ENCODE data around the gene FRAT2.

DNA sequence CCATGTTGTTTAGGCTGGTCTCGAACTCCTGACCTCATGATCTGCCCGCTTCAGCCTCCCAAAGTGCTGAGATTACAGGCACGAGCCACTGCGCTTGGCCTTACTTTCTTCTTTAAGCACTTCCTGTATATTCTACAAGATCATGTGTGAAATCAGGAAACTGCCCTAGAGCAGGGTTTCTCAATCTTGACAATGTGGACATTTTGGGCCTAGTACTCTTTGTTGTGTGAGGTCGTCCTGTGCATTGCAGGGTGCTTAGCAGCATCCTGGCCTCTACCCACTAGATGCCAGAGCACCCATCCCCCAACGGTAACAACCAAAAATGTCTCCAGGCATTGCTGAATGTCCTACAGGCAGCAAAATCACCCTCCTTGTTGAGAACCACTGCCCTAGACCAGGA lies 41.9 kb upstream of the FRAT2 start:
- TF ChIP-seq POLR2AphosphoS5 (IDR thresholded peaks at IDR 0.05; ENCODE audit: low read depth, low read length) = no peak
- TF ChIP-seq, protein P1, sequence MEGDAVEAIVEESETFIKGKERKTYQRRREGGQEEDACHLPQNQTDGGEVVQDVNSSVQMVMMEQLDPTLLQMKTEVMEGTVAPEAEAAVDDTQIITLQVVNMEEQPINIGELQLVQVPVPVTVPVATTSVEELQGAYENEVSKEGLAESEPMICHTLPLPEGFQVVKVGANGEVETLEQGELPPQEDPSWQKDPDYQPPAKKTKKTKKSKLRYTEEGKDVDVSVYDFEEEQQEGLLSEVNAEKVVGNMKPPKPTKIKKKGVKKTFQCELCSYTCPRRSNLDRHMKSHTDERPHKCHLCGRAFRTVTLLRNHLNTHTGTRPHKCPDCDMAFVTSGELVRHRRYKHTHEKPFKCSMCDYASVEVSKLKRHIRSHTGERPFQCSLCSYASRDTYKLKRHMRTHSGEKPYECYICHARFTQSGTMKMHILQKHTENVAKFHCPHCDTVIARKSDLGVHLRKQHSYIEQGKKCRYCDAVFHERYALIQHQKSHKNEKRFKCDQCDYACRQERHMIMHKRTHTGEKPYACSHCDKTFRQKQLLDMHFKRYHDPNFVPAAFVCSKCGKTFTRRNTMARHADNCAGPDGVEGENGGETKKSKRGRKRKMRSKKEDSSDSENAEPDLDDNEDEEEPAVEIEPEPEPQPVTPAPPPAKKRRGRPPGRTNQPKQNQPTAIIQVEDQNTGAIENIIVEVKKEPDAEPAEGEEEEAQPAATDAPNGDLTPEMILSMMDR (IDR thresholded peaks at IDR 0.05) = no peak
- TF ChIP-seq, protein P2, sequence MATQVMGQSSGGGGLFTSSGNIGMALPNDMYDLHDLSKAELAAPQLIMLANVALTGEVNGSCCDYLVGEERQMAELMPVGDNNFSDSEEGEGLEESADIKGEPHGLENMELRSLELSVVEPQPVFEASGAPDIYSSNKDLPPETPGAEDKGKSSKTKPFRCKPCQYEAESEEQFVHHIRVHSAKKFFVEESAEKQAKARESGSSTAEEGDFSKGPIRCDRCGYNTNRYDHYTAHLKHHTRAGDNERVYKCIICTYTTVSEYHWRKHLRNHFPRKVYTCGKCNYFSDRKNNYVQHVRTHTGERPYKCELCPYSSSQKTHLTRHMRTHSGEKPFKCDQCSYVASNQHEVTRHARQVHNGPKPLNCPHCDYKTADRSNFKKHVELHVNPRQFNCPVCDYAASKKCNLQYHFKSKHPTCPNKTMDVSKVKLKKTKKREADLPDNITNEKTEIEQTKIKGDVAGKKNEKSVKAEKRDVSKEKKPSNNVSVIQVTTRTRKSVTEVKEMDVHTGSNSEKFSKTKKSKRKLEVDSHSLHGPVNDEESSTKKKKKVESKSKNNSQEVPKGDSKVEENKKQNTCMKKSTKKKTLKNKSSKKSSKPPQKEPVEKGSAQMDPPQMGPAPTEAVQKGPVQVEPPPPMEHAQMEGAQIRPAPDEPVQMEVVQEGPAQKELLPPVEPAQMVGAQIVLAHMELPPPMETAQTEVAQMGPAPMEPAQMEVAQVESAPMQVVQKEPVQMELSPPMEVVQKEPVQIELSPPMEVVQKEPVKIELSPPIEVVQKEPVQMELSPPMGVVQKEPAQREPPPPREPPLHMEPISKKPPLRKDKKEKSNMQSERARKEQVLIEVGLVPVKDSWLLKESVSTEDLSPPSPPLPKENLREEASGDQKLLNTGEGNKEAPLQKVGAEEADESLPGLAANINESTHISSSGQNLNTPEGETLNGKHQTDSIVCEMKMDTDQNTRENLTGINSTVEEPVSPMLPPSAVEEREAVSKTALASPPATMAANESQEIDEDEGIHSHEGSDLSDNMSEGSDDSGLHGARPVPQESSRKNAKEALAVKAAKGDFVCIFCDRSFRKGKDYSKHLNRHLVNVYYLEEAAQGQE (IDR thresholded peaks at IDR 0.05; ENCODE audit: insufficient read depth in 1 of 2, low read depth in 2 of 2, low read length in 1 of 2) = no peak
